HFF-Myc (cell line): ENCODE data around the gene HS1BP3.

Experiments used
- DNase-seq: peaks from one replicate; pipeline ENCODE4 v3.0.0-alpha.2; 2011; ENCODE audit warnings: low read depth; ENCODE audit errors: extremely low read depth
- H3K4me3 ChIP-seq: replicated peaks from 2 replicates; pipeline ENCODE4 v1.5.1; 2011; ENCODE audit warnings: low read depth, mild to moderate bottlenecking, control low read depth, low read length
- CTCF ChIP-seq: IDR thresholded peaks from 2 replicates; pipeline ENCODE4 v1.5.1; 2012; ENCODE audit warnings: mild to moderate bottlenecking, low read depth, low read length, control low read depth; ENCODE audit errors: missing control alignments

Gene HS1BP3

GRCh38 chr2:20594048-20594750, 56.7 kb downstream of the HS1BP3 start:
- TF ChIP-seq CTCF: no peak
- DNase-seq: no peak
- no peak overlapping the region for H3K4me3 ChIP-seq

- TF ChIP-seq CTCF: no peak
- no peak for DNase-seq
- H3K4me3 ChIP-seq: no peak overlapping the region
Measured at GRCh38 chr2:20593072-20594034, 57.5 kb downstream of the HS1BP3 start.

GRCh38 chr2:20592106-20593071, 58.5 kb downstream of the HS1BP3 start:
- H3K4me3 ChIP-seq: no peak overlapping the region
- DNase-seq: no peak

GRCh38 chr2:20590704-20591515, 60.0 kb downstream of the HS1BP3 start:
- DNase-seq: no peak
- TF ChIP-seq CTCF: no peak
- no peak overlapping the region for H3K4me3 ChIP-seq

More at GRCh38 chr2:20592106-20593071, 58.5 kb downstream of the HS1BP3 start:
- no peak for TF ChIP-seq CTCF

- DNase-seq: no peak
- TF ChIP-seq CTCF: no peak
- no peak overlapping the region for H3K4me3 ChIP-seq
Measured at GRCh38 chr2:20589975-20590703, 60.8 kb downstream of the HS1BP3 start.
